GM18858 (cell line): Measurements from ENCODE around the gene EPHA7.

Experiments used
- ATAC-seq: cut with Tn5 transposase; IDR thresholded peaks from one replicate; pipeline ENCODE4 v1.9.1; 2021; ENCODE audit not compliant: unreplicated experiment

The EPHA7 gene

GRCh38 chr6:93419304-93420162 is at the start of gene EPHA7:
Gene EPHA7 (minus strand): TSS chr6:93419559. CDS start chr6:93419341, 218 bp downstream.
- ATAC-seq = peak; percentile 82

- no peak for ATAC-seq
Measured at GRCh38 chr6:93468291-93468690, 48.9 kb upstream of the EPHA7 start.

GRCh38 chr6:93454533-93454932 is 35.2 kb upstream of the EPHA7 start:
- ATAC-seq = no peak

GRCh38 chr6:93453956-93454355 is 34.6 kb upstream of the EPHA7 start:
- peak; percentile 99 for ATAC-seq

- no peak for ATAC-seq
Measured at GRCh38 chr6:93447874-93448273, 28.5 kb upstream of the EPHA7 start.

GRCh38 chr6:93437491-93437890 is 18.1 kb upstream of the EPHA7 start:
- no peak for ATAC-seq

GRCh38 chr6:93433592-93433991 is 14.2 kb upstream of the EPHA7 start:
- no peak for ATAC-seq

GRCh38 chr6:93424303-93425064 is 5.1 kb upstream of the EPHA7 start:
- ATAC-seq = no peak

DNA sequence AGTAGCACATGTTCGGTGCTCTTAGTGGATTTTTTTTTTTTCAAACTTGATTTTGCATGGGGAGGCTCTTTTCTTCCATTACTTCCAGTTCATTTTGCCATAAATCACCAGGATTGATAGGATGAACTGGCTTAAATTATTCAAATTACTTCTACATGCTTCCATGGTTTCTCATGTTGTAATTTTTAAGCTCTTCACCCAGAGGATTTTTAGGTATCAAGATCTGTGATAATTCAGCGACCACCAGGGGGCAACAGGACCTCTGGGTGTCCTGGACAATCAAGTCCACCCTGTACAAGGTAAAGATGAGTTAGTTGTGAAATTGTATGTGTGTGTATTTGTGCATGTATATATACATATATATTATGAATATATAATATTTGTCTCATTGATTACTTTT is 4.2 kb upstream of the EPHA7 start:
- no peak for ATAC-seq

GRCh38 chr6:93420163-93420795 is 920 bp upstream of the EPHA7 start:
- ATAC-seq = no peak

GRCh38 chr6:93418408-93419303 is 703 bp downstream of the EPHA7 start:
- ATAC-seq = no peak

DNA sequence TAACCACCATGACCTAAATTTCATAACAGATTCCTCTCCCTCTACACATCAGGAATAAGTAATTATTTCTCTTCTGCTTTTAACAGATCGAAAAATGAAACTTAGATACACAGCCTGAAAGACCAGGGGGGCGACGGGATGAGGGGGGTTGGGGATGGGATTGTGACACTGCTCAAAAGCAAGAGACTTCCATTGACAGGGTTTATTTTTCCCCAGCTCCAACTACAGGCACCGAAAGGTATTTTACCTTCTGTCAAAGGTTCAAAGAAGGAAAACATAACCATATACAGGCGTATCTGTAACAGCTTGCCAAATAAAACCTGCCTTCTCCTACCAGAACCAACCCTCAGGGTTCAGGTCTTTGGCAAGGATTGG is 1.3 kb downstream of the EPHA7 start:
- no peak for ATAC-seq

DNA sequence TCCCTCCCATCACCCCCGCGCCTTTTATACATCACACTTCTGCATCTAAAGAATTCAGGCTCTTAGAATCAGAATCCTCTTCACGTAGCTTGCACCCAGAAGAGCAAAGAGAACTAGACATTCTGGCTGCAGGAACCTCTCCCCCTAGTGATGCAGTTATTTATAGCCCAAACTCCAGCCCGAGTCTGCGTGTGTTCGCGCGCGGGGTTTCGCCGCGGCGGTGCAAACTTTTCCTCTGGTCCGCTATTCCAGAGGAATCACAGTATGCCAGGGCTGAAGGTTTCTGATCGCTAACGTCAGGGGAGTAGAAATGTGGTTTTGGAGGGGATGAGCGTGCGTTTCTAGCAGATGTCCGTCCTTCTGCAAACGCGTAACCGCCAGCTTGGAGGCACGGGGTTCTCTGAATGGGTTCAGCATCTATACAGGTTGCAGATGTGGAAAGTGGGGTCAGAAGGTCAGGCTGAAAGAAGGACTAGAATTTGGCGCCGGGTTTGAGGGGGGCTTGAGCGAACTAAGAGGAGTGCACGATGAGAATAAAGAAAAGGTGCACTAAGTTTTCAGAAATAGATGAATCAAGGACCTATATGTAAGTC is 1.8 kb downstream of the EPHA7 start:
- no peak for ATAC-seq

GRCh38 chr6:93416571-93417420 is 2.6 kb downstream of the EPHA7 start:
- no peak for ATAC-seq

GRCh38 chr6:93413190-93413589 is 6.2 kb downstream of the EPHA7 start:
- ATAC-seq = no peak

DNA sequence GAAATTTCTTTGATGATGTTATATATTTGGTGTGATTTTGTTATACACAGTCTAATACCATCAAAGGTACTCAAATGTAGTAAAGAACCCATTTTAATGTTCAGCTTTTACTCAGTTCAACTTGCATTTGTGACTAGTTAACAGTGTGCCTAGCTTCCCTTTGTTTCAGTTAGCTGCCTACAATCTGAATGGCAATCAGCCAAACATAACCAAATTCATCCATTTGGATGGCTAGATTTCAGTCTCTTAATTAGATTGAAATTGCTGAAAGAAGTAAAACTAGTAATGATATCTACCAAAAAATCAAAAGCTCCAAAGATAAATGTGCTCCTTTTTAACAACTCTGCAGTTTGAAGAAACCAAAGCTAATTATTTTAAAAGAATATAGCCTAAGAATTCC is 6.9 kb downstream of the EPHA7 start:
- ATAC-seq = no peak

GRCh38 chr6:93407186-93407585 is 12.2 kb downstream of the EPHA7 start:
- no peak for ATAC-seq

DNA sequence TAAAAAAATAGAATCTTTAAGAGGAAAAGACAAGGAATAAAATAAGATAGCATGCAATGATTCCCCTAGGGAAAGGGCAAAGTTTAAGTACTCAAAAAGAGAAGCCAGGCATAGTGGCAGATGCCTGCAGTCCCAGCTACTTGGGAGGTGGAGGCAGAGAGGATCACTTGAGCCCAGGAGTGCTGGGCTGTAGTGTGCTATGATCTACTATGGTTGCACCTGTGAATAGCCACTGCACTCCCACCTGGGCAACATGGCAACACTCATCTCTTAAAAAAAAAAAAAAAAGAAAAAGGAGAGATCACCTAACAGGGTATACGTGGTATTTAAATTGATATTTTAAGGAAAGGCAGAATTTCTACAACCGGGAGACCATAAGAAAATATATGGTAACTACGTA is 16.0 kb downstream of the EPHA7 start:
- ATAC-seq = no peak

- no peak for ATAC-seq
Measured at GRCh38 chr6:93398723-93399122, 20.6 kb downstream of the EPHA7 start.
